IMR-90 (cell line): ENCODE results near the gene CFAP69. TPM values are rescaled to one million over a fixed set of nuclear protein-coding genes. Genes with fewer than 3 reads are reported as not detected.

Experiments used
- ATAC-seq: fragments of 200-7000 bp; cut with Tn5 transposase; 2 replicates; pipeline ENCODE4 v1.9.1; 2020; ENCODE audit warnings: low read depth, mild to moderate bottlenecking, moderate library complexity
- BruUV-seq: library from RNA; stranded (reverse); fragments of 400-500 nt; replicated peaks from 2 replicates; lab custom pipeline; 2021; lab: Mats Ljungman, UMichigan
- CTCF ChIA-PET: fragments of 300-600 bp; formaldehyde crosslinking; extraction: SDS; loops from one replicate; lab custom pipeline; 2021; ENCODE audit warnings: antibody characterized with exemption; lab: Yijun Ruan, JAX
- POLR2A ChIA-PET: fragments of 300-600 bp; sonication (Branson Sonifier 250); formaldehyde crosslinking; loops from one replicate; lab custom pipeline; 2022; ENCODE audit warnings: antibody characterized with exemption; ENCODE audit not compliant: unreplicated experiment; lab: Charles Lee
- DNase-seq: peaks from one replicate; pipeline ENCODE4 v3.0.0; 2013
- H2AFZ ChIP-seq: replicated peaks from 2 replicates; pipeline ENCODE3; 2013; ENCODE audit warnings: low read length, mild to moderate bottlenecking; ENCODE audit not compliant: poor library complexity
- H2AK5ac ChIP-seq: 2 replicates; pipeline ENCODE4 v1.6.1; 2013; ENCODE audit warnings: low read depth, low read length, inconsistent platforms
- H2AK9ac ChIP-seq: replicated peaks from 2 replicates; pipeline ENCODE3; 2013; ENCODE audit warnings: mild to moderate bottlenecking, low read depth, low read length, moderate library complexity; ENCODE audit not compliant: poor library complexity
- H2BK120ac ChIP-seq: 2 replicates; pipeline ENCODE4 v1.6.1; 2013; ENCODE audit warnings: low read depth, low read length, inconsistent platforms
- H2BK15ac ChIP-seq: 3 replicates; pipeline ENCODE4 v1.6.1; 2013; ENCODE audit warnings: low read depth, low read length, inconsistent platforms
- H2BK20ac ChIP-seq: 2 replicates; pipeline ENCODE4 v1.6.1; 2013; ENCODE audit warnings: low read depth, mild to moderate bottlenecking, inconsistent platforms, low read length, moderate library complexity
- H2BK5ac ChIP-seq: 2 replicates; pipeline ENCODE4 v1.6.1; 2013; ENCODE audit warnings: mild to moderate bottlenecking, low read depth, low read length, inconsistent platforms; ENCODE audit not compliant: poor library complexity, severe bottlenecking
- H3K14ac ChIP-seq: replicated peaks from 2 replicates; pipeline ENCODE4 v1.6.1; 2013; ENCODE audit warnings: low read depth, low read length, inconsistent platforms
- H3K18ac ChIP-seq: 2 replicates; pipeline ENCODE4 v1.6.1; 2013; ENCODE audit warnings: low read depth, low read length, control low read depth
- H3K23ac ChIP-seq: 2 replicates; pipeline ENCODE4 v1.6.1; 2013; ENCODE audit warnings: low read depth, low read length, inconsistent platforms
- H3K27ac ChIP-seq: 2 replicates; pipeline ENCODE4 v1.5.1; 2013; ENCODE audit warnings: mild to moderate bottlenecking, control low read depth, low read length; ENCODE audit not compliant: insufficient read depth
- H3K27me3 ChIP-seq: 2 replicates; pipeline ENCODE4 v1.6.1; 2013; ENCODE audit warnings: low read length; ENCODE audit not compliant: control insufficient read depth, insufficient read depth
- H3K36me3 ChIP-seq: 2 replicates; pipeline ENCODE4 v1.6.1; 2013; ENCODE audit warnings: low read length, mixed read lengths; ENCODE audit not compliant: control insufficient read depth, insufficient read depth
- H3K4ac ChIP-seq: 2 replicates; pipeline ENCODE4 v1.6.1; 2013; ENCODE audit warnings: low read depth, low read length, inconsistent platforms
- H3K4me1 ChIP-seq: 2 replicates; pipeline ENCODE4 v1.6.1; 2013; ENCODE audit warnings: low read length, mixed read lengths; ENCODE audit not compliant: control insufficient read depth, insufficient read depth
- H3K4me2 ChIP-seq: 2 replicates; pipeline ENCODE4 v1.6.1; 2013; ENCODE audit warnings: low read depth, mild to moderate bottlenecking, control low read depth, low read length, moderate library complexity
- H3K4me3 ChIP-seq: 2 replicates; pipeline ENCODE4 v1.5.1; 2013; ENCODE audit warnings: low read depth, mild to moderate bottlenecking, control low read depth, low read length, moderate library complexity; ENCODE audit not compliant: insufficient read depth
- H3K56ac ChIP-seq: 2 replicates; pipeline ENCODE4 v1.6.1; 2013; ENCODE audit warnings: low read length, inconsistent platforms; ENCODE audit not compliant: insufficient read depth; ENCODE audit errors: extremely low read depth
- H3K79me1 ChIP-seq, 2 experiments: 2 replicates each; pipeline ENCODE4 v1.6.1; 2013; ENCODE audit warnings: low read length in 2 of 2, inconsistent platforms in 1 of 2, low read depth in 1 of 2
- H3K9ac ChIP-seq: 2 replicates; pipeline ENCODE4 v1.6.1; 2013; ENCODE audit warnings: low read depth, low read length, control low read depth
- H3K9me1 ChIP-seq: 2 replicates; pipeline ENCODE4 v1.6.1; 2013; ENCODE audit warnings: low read length, inconsistent platforms; ENCODE audit not compliant: insufficient read depth
- H3K9me3 ChIP-seq: 2 replicates; pipeline ENCODE4 v1.6.1; 2013; ENCODE audit warnings: low read length; ENCODE audit not compliant: control insufficient read depth, insufficient read depth
- H4K20me1 ChIP-seq: 2 replicates; pipeline ENCODE4 v1.6.1; 2013; ENCODE audit warnings: low read length, inconsistent platforms; ENCODE audit not compliant: insufficient read depth
- H4K5ac ChIP-seq: 2 replicates; pipeline ENCODE4 v1.6.1; 2013; ENCODE audit warnings: mild to moderate bottlenecking, low read depth, low read length, control low read depth
- H4K8ac ChIP-seq, 2 experiments: 2 replicates each; pipeline ENCODE4 v1.6.1; 2013; ENCODE audit warnings: low read depth in 2 of 2, low read length in 2 of 2, control low read depth in 1 of 2, inconsistent platforms in 1 of 2
- H4K91ac ChIP-seq: 2 replicates; pipeline ENCODE4 v1.6.1; 2013; ENCODE audit warnings: low read depth, low read length, inconsistent platforms; ENCODE audit not compliant: insufficient read depth
- CEBPB ChIP-seq: IDR thresholded peaks from 2 replicates; pipeline ENCODE4 v1.6.1; 2012; ENCODE audit warnings: low read depth, low read length, improper control_type of control experiment
- CHD1 ChIP-seq: IDR thresholded peaks from 2 replicates; pipeline ENCODE4 v1.6.1; 2012; ENCODE audit warnings: low read depth, low read length, improper control_type of control experiment
- WGBS, 2 experiments: methylation state at CpG; one replicate each; pipeline versions ENCODE4 v1.1.5 to v1.1.7; 2013; ENCODE audit warnings: missing lambda C conversion rate in 2 of 2; ENCODE audit not compliant: insufficient read length in 1 of 2; ENCODE audit errors: extremely low coverage in 2 of 2; 5-methylcytosine and 5-hydroxymethylcytosine counted together
- dilution Hi-C: fragments of 300-500 bp; cut with HindIII; formaldehyde crosslinking; loops from one replicate; pipeline ENCODE4 v1.14.3; 2018; ENCODE audit warnings: low sequenced_read_pairs; ENCODE audit not compliant: unreplicated experiment
- in situ Hi-C: fragments of 300-500 bp; cut with MboI; formaldehyde crosslinking; loops from 3 replicates; pipeline ENCODE4 v1.14.3; 2019; ENCODE audit warnings: low sequenced_read_pairs, inconsistent platforms, mixed read lengths
- intact Hi-C: fragments of 100-400 bp; cut with micrococcal nuclease; formaldehyde crosslinking; loops from 2 replicates; pipeline ENCODE4 v1.10.0; 2022
- polyA plus RNA-seq, 3 experiments: library from polyadenylated mRNA; depleted of rRNA; stranded (reverse); fragments of >200 nt; gene quantifications; 2 replicates each; pipeline ENCODE4 v1.2.3, GENCODE V29; 2012; ENCODE audit warnings: low replicate concordance in 1 of 3
- total RNA-seq: library from RNA; depleted of rRNA; stranded (reverse); fragments of >200 nt; gene quantifications from 2 replicates; pipeline ENCODE4 v1.2.3, GENCODE V29; 2012

CFAP69 gene
- total and polyA plus RNA-seq, 2 of the 4 experiments (the other 2 are of a cell fraction), result 0.72 to 0.86 TPM

DNA sequence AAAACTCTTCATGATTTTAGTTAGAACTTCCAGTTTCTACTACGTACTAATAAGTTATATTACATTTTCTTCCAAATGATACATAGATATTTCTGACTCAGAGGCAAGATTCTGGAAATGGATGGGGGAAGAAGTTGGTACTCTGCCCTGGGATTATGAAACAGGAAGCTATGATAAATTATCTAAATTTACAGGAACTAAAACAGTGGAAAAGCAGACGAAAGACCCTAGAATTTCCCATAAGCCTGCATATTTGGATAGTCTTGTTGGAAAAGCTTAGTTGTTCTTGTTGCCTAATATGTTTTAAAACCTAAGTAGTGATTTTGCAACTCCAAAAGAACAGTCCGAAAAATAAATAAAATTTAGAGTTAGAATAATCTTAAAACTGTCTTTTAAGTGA lies 21.8 kb downstream of the CFAP69 start:
- Histone ChIP-seq H2AK5ac (no peak overlapping the region), H4K20me1 (no peaks in the 10 kb centered on the region), H3K36me3 (no peaks in the 10 kb centered on the region), H3K18ac (no peak overlapping the region), H3K9me1 (no peaks in the 10 kb centered on the region), H3K23ac (no peak overlapping the region), H3K4ac (no peak overlapping the region), H3K9me3 (no peaks in the 10 kb centered on the region), H3K79me1 (no peaks in the 10 kb centered on the region), H3K4me2 (no peak overlapping the region), H3K4me1 (no peaks in the 10 kb centered on the region), H2BK120ac (no peak overlapping the region), H4K5ac (no peak overlapping the region), H4K8ac (no peak overlapping the region), H2AK9ac (no peak overlapping the region), H3K14ac (no peak overlapping the region), H3K56ac (no peak overlapping the region), H4K91ac (no peak overlapping the region), H2BK20ac (no peak overlapping the region), H3K9ac (no peak overlapping the region), H2BK15ac (no peak overlapping the region), H2BK5ac (no peak overlapping the region), H3K27me3 (no peaks in the 10 kb centered on the region), H2AFZ (no peak overlapping the region), H3K27ac (no peak overlapping the region), H3K4me3 (no peak overlapping the region)
- ATAC-seq, result no peak
- BruUV-seq, result no TSS peak
- peak; percentile 61 for DNase-seq
- no CpG with 5 or more reads among the region's 3 CpGs for WGBS, 2 experiments
- dilution Hi-C loops, result no loop called here
- POLR2A ChIA-PET, result no interaction called here
- CTCF ChIA-PET, result no interaction called here
- intact Hi-C loops, result no loop called here
- in situ Hi-C loops, result loop anchor here (10.0 kb wide), 1 partner anchor 102 kb away; no protein-coding TSS in a partner anchor
- TF ChIP-seq CEBPB (0 out of 2 replicates have a peak, but pooled peaks have one; percentile 11), CHD1 (no peak)
